Neuronal stem cell (in vitro differentiated cells): ENCODE data around the gene VWA5B1.

ENCODE experiments used
- DNase-seq: peaks from one replicate; pipeline ENCODE4 v3.0.0-alpha.2; 2013; ENCODE audit warnings: low spot score
- H2AFZ ChIP-seq: one replicate; pipeline ENCODE4 v1.6.1; 2013; ENCODE audit warnings: mild to moderate bottlenecking, low read length, inconsistent platforms
- H2AK5ac ChIP-seq: 2 replicates; pipeline ENCODE4 v1.6.1; 2013; ENCODE audit warnings: low read depth, mild to moderate bottlenecking, inconsistent platforms, low read length, moderate library complexity, mixed read lengths
- H2BK120ac ChIP-seq: 2 replicates; pipeline ENCODE4 v1.6.1; 2013; ENCODE audit warnings: low read depth, mild to moderate bottlenecking, inconsistent platforms, low read length, moderate library complexity, mixed read lengths
- H2BK12ac ChIP-seq: one replicate; pipeline ENCODE4 v1.6.1; 2013; ENCODE audit warnings: low read length, inconsistent platforms
- H2BK15ac ChIP-seq: 2 replicates; pipeline ENCODE4 v1.6.1; 2013; ENCODE audit warnings: mild to moderate bottlenecking, low read length, inconsistent platforms, mixed read lengths
- H2BK5ac ChIP-seq: one replicate; pipeline ENCODE4 v1.6.1; 2013; ENCODE audit warnings: inconsistent platforms, mild to moderate bottlenecking, low read length, moderate library complexity
- H3K14ac ChIP-seq: one replicate; pipeline ENCODE4 v1.6.1; 2013; ENCODE audit warnings: low read length, inconsistent platforms
- H3K18ac ChIP-seq: 2 replicates; pipeline ENCODE4 v1.6.1; 2013; ENCODE audit warnings: low read length, inconsistent platforms
- H3K23ac ChIP-seq: 2 replicates; pipeline ENCODE4 v1.6.1; 2013; ENCODE audit warnings: low read depth, mild to moderate bottlenecking, mixed read lengths, low read length, inconsistent platforms; ENCODE audit not compliant: poor library complexity
- H3K27ac ChIP-seq: replicated peaks from 3 replicates; pipeline ENCODE4 v1.5.1; 2013; ENCODE audit warnings: low read length, inconsistent platforms
- H3K27me3 ChIP-seq, 3 experiments: 2 replicates each; pipeline ENCODE4 v1.6.1; 2013; ENCODE audit warnings: low read length in 3 of 3, mild to moderate bottlenecking in 2 of 3, inconsistent platforms in 1 of 3, low read depth in 1 of 3, mixed read lengths in 1 of 3, moderate library complexity in 1 of 3; ENCODE audit not compliant: control insufficient read depth in 3 of 3, insufficient read depth in 3 of 3
- H3K36me3 ChIP-seq, 2 donors: replicated peaks in 1 of 2; 2 replicates each; pipeline ENCODE4 v1.6.1; 2013; ENCODE audit warnings: low read length in 2 of 2; ENCODE audit not compliant: control insufficient read depth in 2 of 2, insufficient read depth in 2 of 2
- H3K4ac ChIP-seq: 2 replicates; pipeline ENCODE4 v1.6.1; 2013; ENCODE audit warnings: inconsistent platforms, mild to moderate bottlenecking, low read length, moderate library complexity
- H3K4me1 ChIP-seq, 2 donors: 1 replicate in 1 of 2; 2 replicates in 1 of 2; pipeline ENCODE4 v1.6.1; 2013; ENCODE audit warnings: low read length in 2 of 2, low read depth in 1 of 2; ENCODE audit not compliant: control insufficient read depth in 2 of 2, insufficient read depth in 1 of 2
- H3K4me2 ChIP-seq: one replicate; pipeline ENCODE4 v1.6.1; 2013; ENCODE audit warnings: mild to moderate bottlenecking, low read length, inconsistent platforms; ENCODE audit not compliant: insufficient read depth, poor library complexity, severe bottlenecking
- H3K4me3 ChIP-seq, 2 donors: 2 replicates each; pipeline ENCODE4 v1.5.1; 2013; ENCODE audit warnings: low read length in 2 of 2, mild to moderate bottlenecking in 2 of 2, inconsistent platforms in 1 of 2, moderate library complexity in 1 of 2
- H3K79me1 ChIP-seq: one replicate; pipeline ENCODE4 v1.6.1; 2013; ENCODE audit warnings: low read depth, mild to moderate bottlenecking, inconsistent platforms, low read length, moderate library complexity
- H3K9ac ChIP-seq: one replicate; pipeline ENCODE4 v1.6.1; 2013; ENCODE audit warnings: mild to moderate bottlenecking, low read depth, low read length, inconsistent platforms; ENCODE audit not compliant: poor library complexity
- H3K9me3 ChIP-seq, 2 donors: replicated peaks in 1 of 2; 2 replicates each; pipeline versions ENCODE3 to v1.6.1; 2013; ENCODE audit warnings: low read length in 2 of 2, mild to moderate bottlenecking in 2 of 2, inconsistent platforms in 1 of 2, low read depth in 1 of 2, mixed read lengths in 1 of 2, moderate library complexity in 1 of 2; ENCODE audit not compliant: control insufficient read depth in 2 of 2, insufficient read depth in 1 of 2
- H4K8ac ChIP-seq: one replicate; pipeline ENCODE4 v1.6.1; 2013; ENCODE audit warnings: low read depth, mild to moderate bottlenecking, inconsistent platforms, low read length, moderate library complexity
- H4K91ac ChIP-seq: one replicate; pipeline ENCODE4 v1.6.1; 2013; ENCODE audit warnings: low read length, low read depth, mild to moderate bottlenecking, inconsistent platforms; ENCODE audit not compliant: poor library complexity
- WGBS, 2 donors: extraction: QIAGEN DNeasy Blood & Tissue Kit; methylation state at CpG; one replicate each; pipeline ENCODE4 v1.1.7; 2013; ENCODE audit warnings: missing lambda C conversion rate in 2 of 2, mixed read lengths in 1 of 2; ENCODE audit not compliant: insufficient read length in 2 of 2, insufficient replicate concordance in 1 of 2; ENCODE audit errors: extremely low coverage in 2 of 2; 5-methylcytosine and 5-hydroxymethylcytosine counted together

Gene VWA5B1

GRCh38 chr1:20354610-20355009, 63.9 kb downstream of the VWA5B1 start:
- Histone ChIP-seq H2BK15ac (peak overlapping the region; percentile 73), H4K91ac (no peak overlapping the region), H3K27ac (no peak overlapping the region), H3K4me2 (no peak overlapping the region), H3K9me3 (no peaks in the 10 kb centered on the region), H2BK5ac (no peak overlapping the region), H2BK120ac (no peak overlapping the region), H2BK12ac (no peak overlapping the region), H3K23ac (no peak overlapping the region), H2AK5ac (peak overlapping the region; percentile 90), H3K18ac (no peak overlapping the region), H3K4ac (no peak overlapping the region), H2AFZ (no peak overlapping the region), H3K27me3 (peaks cover 0 to 10% (median 0%) of the 10 kb centered on the region in 3 experiments), H4K8ac (no peak overlapping the region), H3K36me3 (no peaks in the 10 kb centered on the region), H3K79me1 (no peaks in the 10 kb centered on the region), H3K9ac (no peak overlapping the region), H3K4me3 (no peak overlapping the region), H3K14ac (no peak overlapping the region), H3K4me1 (peaks cover 0 to 4% of the 10 kb centered on the region in 2 donors)
- no CpG with 5 or more reads among the region's 4 CpGs for WGBS, 2 donors
- DNase-seq = no peak

- Histone ChIP-seq H4K91ac (no peak overlapping the region), H2AFZ (no peak overlapping the region), H3K79me1 (no peaks in the 10 kb centered on the region), H3K27me3 (peaks cover 0 to 14% (median 0%) of the 10 kb centered on the region in 3 experiments), H3K4me2 (no peak overlapping the region), H3K4me1 (peaks cover 0 to 4% of the 10 kb centered on the region in 2 donors), H2BK12ac (no peak overlapping the region), H3K36me3 (no peaks in the 10 kb centered on the region), H3K18ac (no peak overlapping the region), H3K9ac (no peak overlapping the region), H4K8ac (no peak overlapping the region), H2BK120ac (no peak overlapping the region), H3K23ac (no peak overlapping the region), H3K9me3 (no peaks in the 10 kb centered on the region), H3K4me3 (no peak overlapping the region), H3K4ac (no peak overlapping the region), H3K27ac (no peak overlapping the region), H3K14ac (peak overlapping the region; percentile 13), H2BK5ac (no peak overlapping the region), H2AK5ac (no peak overlapping the region), H2BK15ac (no peak overlapping the region)
- DNase-seq = no peak
- WGBS, 2 donors = no CpG with 5 or more reads among the region's 14 CpGs
Observed at GRCh38 chr1:20355101-20355827, 64.6 kb downstream of the VWA5B1 start.

DNA sequence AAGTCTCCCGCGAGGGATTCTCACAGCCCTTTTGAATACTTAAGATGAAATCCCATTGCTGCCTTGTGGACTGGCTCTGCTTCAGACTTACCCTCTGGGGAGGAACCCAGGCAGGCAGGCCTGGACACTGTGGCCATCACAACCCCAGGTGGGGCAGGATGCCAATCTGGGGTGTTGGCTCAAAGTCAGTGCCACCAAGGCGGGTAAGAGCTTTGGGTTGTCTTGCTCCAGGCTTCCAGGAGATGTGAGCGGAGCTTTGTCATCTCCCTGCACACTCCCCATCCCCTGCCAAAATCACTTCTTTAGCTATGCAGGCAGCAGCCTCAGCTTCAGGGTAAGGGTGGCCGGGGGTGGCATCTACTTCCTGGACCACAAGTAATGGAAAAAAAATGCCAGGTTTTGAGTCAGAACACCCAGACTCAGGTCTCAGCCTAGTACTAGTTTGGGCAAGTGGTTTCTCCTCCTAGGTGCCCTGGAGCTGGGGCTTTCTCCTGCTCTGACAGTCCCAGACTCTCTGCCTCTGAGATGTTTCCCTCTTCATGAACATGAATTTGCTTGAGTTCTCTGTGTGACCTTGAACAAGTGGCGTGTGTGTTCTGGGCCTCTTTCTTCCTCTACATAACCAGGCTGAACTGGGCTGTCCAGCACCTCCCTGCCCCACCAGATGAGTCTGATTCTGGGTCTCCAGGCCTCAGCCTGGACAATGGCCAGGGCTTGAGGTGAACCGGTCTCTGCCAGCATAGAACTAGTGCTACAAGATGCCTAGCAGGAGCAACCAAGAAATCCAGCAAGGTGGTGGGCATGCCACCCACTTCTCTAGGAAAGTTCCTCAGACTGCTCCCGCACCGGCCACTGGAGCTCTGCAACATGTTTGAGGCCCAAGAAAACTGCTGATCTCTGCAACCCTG, 65.4 kb downstream of the VWA5B1 start:
- no peak overlapping the region for H3K4ac ChIP-seq
- H3K27ac ChIP-seq = no peak overlapping the region
- H3K4me1 ChIP-seq = peaks cover 0 to 4% of the 10 kb centered on the region in 2 donors
- no peaks in the 10 kb centered on the region for H3K79me1 ChIP-seq
- H3K9me3 ChIP-seq = no peaks in the 10 kb centered on the region
- no CpG with 5 or more reads among the region's 9 CpGs for WGBS, 2 donors
- no peak overlapping the region for H4K91ac ChIP-seq
- peaks cover 0 to 17% (median 0%) of the 10 kb centered on the region in 3 experiments for H3K27me3 ChIP-seq
- no peak overlapping the region for H3K18ac ChIP-seq
- H3K36me3 ChIP-seq = no peaks in the 10 kb centered on the region
- H2BK5ac ChIP-seq = no peak overlapping the region
- no peak overlapping the region for H2BK12ac ChIP-seq
- H2BK15ac ChIP-seq = no peak overlapping the region
- DNase-seq = no peak
- no peak overlapping the region for H3K9ac ChIP-seq
- no peak overlapping the region for H3K14ac ChIP-seq
- H3K4me2 ChIP-seq = no peak overlapping the region
- H2AFZ ChIP-seq = no peak overlapping the region
- H3K23ac ChIP-seq = no peak overlapping the region
- H4K8ac ChIP-seq = no peak overlapping the region
- no peak overlapping the region for H3K4me3 ChIP-seq
- no peak overlapping the region for H2AK5ac ChIP-seq
- no peak overlapping the region for H2BK120ac ChIP-seq

DNA sequence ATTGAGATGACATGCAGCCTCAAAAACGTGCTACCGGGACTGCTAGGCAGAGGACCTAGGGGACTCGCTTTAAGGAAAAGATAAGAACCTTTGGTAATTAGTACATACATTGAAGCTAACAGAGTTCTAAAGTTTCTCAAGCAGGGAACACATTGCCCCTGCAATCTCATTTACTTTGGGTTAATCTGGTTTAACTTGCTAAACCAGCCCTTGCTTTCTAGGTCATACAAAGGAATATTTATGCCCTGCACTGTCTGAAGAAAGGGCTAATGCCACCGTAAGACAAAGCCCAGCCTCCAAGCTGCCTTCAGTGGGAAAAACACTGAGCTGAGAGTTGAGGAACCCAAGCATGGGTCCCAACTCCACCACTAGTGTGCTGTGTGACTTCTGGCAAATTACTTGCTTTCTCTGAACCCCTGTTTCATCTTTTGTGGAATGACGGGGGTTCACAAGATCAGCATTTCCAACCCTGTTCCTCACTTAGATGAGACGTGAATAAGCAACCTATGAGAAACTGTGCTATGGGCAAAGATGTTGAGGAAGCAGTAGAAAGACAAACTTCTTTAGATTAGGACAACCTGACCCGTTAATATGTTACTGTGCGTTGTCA, 66.3 kb downstream of the VWA5B1 start:
- H2AK5ac ChIP-seq = no peak overlapping the region
- H3K4ac ChIP-seq = no peak overlapping the region
- no peak overlapping the region for H3K23ac ChIP-seq
- no peak overlapping the region for H3K4me3 ChIP-seq
- H3K79me1 ChIP-seq = no peaks in the 10 kb centered on the region
- H3K18ac ChIP-seq = no peak overlapping the region
- no peak overlapping the region for H2BK120ac ChIP-seq
- H3K4me1 ChIP-seq = peaks cover 0 to 4% of the 10 kb centered on the region in 2 donors
- no peak overlapping the region for H2BK12ac ChIP-seq
- H3K14ac ChIP-seq = no peak overlapping the region
- H3K27me3 ChIP-seq = peaks cover 0 to 17% (median 0%) of the 10 kb centered on the region in 3 experiments
- H2AFZ ChIP-seq = no peak overlapping the region
- H3K27ac ChIP-seq = no peak overlapping the region
- no peak for DNase-seq
- H3K36me3 ChIP-seq = no peaks in the 10 kb centered on the region
- H2BK15ac ChIP-seq = no peak overlapping the region
- no peak overlapping the region for H2BK5ac ChIP-seq
- no peak overlapping the region for H4K91ac ChIP-seq
- WGBS, 2 donors = no CpG with 5 or more reads among the region's 8 CpGs
- H3K4me2 ChIP-seq = no peak overlapping the region
- H3K9ac ChIP-seq = no peak overlapping the region
- H4K8ac ChIP-seq = no peak overlapping the region
- no peaks in the 10 kb centered on the region for H3K9me3 ChIP-seq
